Frontal cortex (tissue), 4 donors: ENCODE data around the gene HMGA1. TPM values are rescaled to one million over a fixed set of nuclear protein-coding genes. Genes with fewer than 3 reads are reported as not detected.

Source experiments
- DNase-seq, 2 donors: peaks; one replicate each; pipeline ENCODE4 v3.0.0; 2012; ENCODE audit warnings: low spot score in 2 of 2
- FAIRE-seq: peaks from 2 replicates; lab custom pipeline; 2012; peaks lifted over from hg19 to GRCh38; lab: Jason Lieb, UNC
- total RNA-seq: library from RNA; depleted of rRNA; stranded (reverse); fragments of >200 nt; gene quantifications from one replicate; pipeline ENCODE4 v1.2.3, GENCODE V29; 2014
- donor health status: control.
- donor health status: control.
- donor health status: control.

The HMGA1 gene, protein sequence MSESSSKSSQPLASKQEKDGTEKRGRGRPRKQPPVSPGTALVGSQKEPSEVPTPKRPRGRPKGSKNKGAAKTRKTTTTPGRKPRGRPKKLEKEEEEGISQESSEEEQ
- total RNA-seq, result 24.5 TPM

DNA sequence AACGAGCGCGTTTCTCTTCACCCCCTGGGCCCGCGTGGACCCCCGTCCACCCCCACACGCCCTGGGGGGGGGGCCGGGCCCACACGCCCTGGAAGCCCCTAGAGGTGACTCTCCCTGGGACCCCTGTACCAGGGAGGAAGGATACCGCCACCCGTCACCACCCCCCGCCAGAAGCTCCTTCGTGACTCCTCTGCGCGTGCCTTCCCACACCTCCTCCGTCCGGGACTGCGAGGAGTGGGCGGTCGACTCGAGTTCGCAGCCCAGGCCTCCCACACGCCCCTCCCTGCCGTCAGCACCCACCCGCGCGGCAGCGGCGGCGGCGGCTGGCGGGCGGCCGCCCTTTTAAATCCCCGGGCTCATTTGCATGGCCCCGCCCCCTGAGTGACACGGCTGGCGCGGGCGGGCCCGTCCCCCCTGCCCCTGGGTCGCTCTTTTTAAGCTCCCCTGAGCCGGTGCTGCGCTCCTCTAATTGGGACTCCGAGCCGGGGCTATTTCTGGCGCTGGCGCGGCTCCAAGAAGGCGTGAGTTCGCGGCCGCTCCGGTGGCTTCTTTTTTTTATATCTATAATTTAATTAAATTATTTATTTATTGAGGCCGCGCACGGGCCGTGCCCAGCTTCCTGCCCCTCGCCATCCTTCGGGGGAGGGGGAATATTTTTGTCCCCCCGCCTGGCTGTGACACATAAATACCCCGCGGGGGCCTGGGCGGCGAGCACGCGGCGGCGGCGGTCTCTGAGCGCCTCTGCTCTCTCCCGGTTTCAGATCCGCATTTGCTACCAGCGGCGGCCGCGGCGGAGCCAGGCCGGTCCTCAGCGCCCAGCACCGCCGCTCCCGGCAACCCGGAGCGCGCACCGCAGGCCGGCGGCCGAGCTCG, at the start of gene HMGA1:
HMGA1 (plus strand) TSS at position 431 of the 873 bp plus-strand sequence. CDS start 3,908 bp downstream, outside the sequence.
- FAIRE-seq (no peak), DNase-seq (peak; percentile 96 to 98)

DNA sequence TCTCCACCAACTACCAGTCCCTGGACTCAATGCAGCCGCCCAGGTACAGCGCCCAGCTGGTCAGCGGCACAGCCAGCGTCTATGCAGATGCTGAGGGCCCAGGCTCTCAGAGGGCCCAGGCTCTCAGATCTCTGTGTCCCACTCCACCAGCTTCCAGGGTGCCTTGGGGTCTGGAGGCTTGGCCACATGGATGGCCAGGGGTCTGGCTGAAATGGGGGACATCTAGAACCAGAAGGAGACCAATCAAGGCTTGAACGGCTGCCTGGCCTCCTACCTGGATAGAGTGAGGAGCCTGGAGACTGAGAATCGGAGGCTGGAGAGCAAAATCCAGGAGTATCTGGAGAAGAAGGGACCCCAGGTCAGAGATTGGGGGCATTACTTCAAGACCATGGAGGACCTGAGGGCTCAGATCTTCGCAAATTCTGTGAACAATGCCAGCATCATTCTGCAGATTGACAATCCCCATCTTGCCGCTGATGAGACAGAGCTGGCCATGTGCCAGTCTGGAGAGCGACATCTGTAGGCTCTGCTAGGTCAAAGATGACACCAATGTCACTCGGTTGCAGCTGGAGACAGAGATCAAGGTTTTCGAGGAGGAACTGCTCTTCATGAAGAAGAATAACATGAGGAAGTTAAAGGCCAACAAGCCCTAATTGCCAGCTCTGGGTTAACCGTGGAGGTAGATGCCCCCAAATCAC, 46.7 kb upstream of the HMGA1 start:
- DNase-seq (no peak), FAIRE-seq (no peak)

GRCh38 chr6:34190504-34191122, 46.1 kb upstream of the HMGA1 start:
- DNase-seq (no peak), FAIRE-seq (no peak)

GRCh38 chr6:34194772-34195171, 41.9 kb upstream of the HMGA1 start:
- no peak for FAIRE-seq
- no peak for DNase-seq

- FAIRE-seq, result no peak
- no peak for DNase-seq
Observed at GRCh38 chr6:34195726-34196115, 41.0 kb upstream of the HMGA1 start.

- DNase-seq (peak; percentile 84 to 95), FAIRE-seq (no peak)
Observed at GRCh38 chr6:34196116-34196832, 40.4 kb upstream of the HMGA1 start.

GRCh38 chr6:34196833-34197195, 39.9 kb upstream of the HMGA1 start:
- DNase-seq (no peak), FAIRE-seq (no peak)

DNA sequence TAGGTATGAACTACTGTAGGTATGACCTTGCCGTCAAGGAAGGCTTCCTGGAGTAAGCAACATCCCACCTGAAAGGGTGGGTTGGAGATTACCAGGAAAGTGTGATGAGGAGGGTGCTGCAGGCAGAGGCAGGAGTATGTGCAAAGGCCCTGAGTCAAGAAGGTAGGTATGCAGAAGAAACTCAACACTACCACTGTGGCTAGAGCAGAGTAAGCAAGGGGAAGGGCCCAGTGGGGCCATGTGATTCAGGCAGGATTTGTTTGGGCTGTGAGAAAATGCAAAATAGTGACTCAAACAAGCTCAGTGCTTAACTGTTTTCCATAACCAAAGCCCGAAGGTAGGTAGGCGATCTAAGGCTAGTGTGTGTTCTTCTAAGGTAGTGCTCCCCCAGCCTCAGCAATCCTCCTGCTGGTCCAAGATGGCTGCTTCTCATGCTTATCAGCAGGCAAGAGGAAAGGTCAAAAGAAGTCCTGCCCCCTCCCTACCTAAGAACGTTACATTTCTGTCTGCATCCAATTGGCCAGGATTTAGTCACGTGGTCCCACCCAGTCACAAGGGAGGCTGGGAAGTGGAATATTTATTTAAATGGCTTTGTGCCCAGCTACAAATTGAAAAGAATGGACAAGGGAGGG, 36.2 kb upstream of the HMGA1 start:
- FAIRE-seq, result no peak
- no peak for DNase-seq

GRCh38 chr6:34201455-34202107, 35.1 kb upstream of the HMGA1 start:
- FAIRE-seq (no peak), DNase-seq (no peak)

GRCh38 chr6:34202329-34203201, 34.1 kb upstream of the HMGA1 start:
- FAIRE-seq (no peak), DNase-seq (no peak)

DNA sequence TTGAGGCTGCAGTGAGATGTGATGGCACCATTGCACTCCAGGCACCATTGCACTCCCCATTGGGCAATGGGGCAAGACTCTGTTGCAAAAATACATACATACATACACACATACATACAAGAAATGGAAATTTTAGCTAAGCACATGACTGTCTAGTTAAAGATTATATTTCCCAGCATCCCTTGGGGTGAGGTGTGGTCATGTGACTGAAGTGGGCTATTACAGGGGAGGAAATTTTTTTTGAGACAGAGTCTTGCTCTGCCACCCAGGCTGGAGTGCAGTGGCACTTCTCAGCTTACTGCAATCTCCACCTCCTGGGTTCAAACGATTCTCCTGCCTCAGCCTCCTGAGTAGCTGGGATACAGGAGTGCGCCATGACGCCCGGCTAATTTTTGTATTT, 32.0 kb upstream of the HMGA1 start:
- FAIRE-seq, result no peak

GRCh38 chr6:34205466-34205865, 31.2 kb upstream of the HMGA1 start:
- DNase-seq (no peak), FAIRE-seq (no peak)

More for the DNA sequence above, 32.0 kb upstream of the HMGA1 start:
- DNase-seq, result no peak

GRCh38 chr6:34205916-34206315, 30.8 kb upstream of the HMGA1 start:
- no peak for FAIRE-seq
- no peak for DNase-seq

- no peak for DNase-seq
Observed at GRCh38 chr6:34206726-34207125, 29.9 kb upstream of the HMGA1 start.

GRCh38 chr6:34207695-34208443, 28.8 kb upstream of the HMGA1 start:
- FAIRE-seq, result no peak
- DNase-seq, result no peak

More at GRCh38 chr6:34206726-34207125, 29.9 kb upstream of the HMGA1 start:
- no peak for FAIRE-seq

DNA sequence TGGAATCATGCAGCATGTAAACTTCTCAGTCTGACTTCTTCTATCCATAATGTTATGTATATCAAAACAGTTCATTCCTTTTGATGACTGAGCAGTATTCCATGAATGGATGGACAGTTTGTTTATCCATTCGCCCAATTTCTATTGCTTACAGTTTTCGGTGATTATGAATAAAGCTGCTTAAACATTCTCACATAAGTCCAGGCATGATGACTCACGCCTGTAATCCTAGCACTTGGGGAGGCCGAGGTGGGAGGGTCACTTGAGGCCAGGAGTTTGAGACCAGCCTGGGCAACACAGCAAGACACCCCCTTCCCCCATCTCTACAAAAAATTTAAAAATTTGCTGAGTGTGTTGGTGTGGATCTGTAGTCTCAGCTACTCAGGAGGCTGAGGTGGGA, 22.9 kb upstream of the HMGA1 start:
- FAIRE-seq, result no peak
- DNase-seq, result no peak

- DNase-seq (no peak), FAIRE-seq (no peak)
Observed at GRCh38 chr6:34218691-34219090, 18.0 kb upstream of the HMGA1 start.
